Astrocyte (in vitro differentiated cells and primary cell): ENCODE data around the gene WTAP. TPM values are rescaled to one million over a fixed set of nuclear protein-coding genes. Genes with fewer than 3 reads are reported as not detected.
A peak's percentile ranks its signal among the peaks of the same experiment; 100 is the strongest.
"Not testable (repeated sequence)": the region's sequence is repeated elsewhere in the genome, so short reads cannot be mapped to it uniquely, and the experiment has no call there.

Experiments used
- DNase-seq: peaks from one replicate; pipeline ENCODE4 v3.0.0-alpha.2; 2010; ENCODE audit warnings: low read depth
- FAIRE-seq: peaks from 2 replicates; lab custom pipeline; 2011; peaks lifted over from hg19 to GRCh38; lab: Jason Lieb, UNC
- H2AFZ ChIP-seq: 2 replicates; pipeline ENCODE4 v1.6.0; 2012; ENCODE audit warnings: low read depth, low read length, inconsistent platforms
- H3K27ac ChIP-seq: 2 replicates; pipeline ENCODE4 v1.5.1; 2011; ENCODE audit warnings: low read depth, low read length, inconsistent platforms
- H3K27me3 ChIP-seq: 2 replicates; pipeline ENCODE4 v1.6.0; 2011; ENCODE audit warnings: low read length, inconsistent platforms; ENCODE audit not compliant: insufficient read depth
- H3K36me3 ChIP-seq: 2 replicates; pipeline ENCODE4 v1.5.1; 2011; ENCODE audit warnings: low read length, inconsistent platforms; ENCODE audit not compliant: insufficient read depth
- H3K4me1 ChIP-seq: 2 replicates; pipeline ENCODE4 v1.5.1; 2011; ENCODE audit warnings: low read length, inconsistent platforms; ENCODE audit not compliant: insufficient read depth
- H3K4me2 ChIP-seq: 2 replicates; pipeline ENCODE4 v1.6.0; 2012; ENCODE audit warnings: low read length, inconsistent platforms
- H3K4me3 ChIP-seq: 2 replicates; pipeline ENCODE4 v1.5.1; 2011; ENCODE audit warnings: low read depth, mild to moderate bottlenecking, low read length, inconsistent platforms; ENCODE audit not compliant: insufficient read depth
- H3K79me2 ChIP-seq: 2 replicates; pipeline ENCODE4 v1.6.0; 2012; ENCODE audit warnings: mild to moderate bottlenecking, low read length, inconsistent platforms; ENCODE audit not compliant: insufficient read depth
- H3K9ac ChIP-seq: 2 replicates; pipeline ENCODE4 v1.6.0; 2012; ENCODE audit warnings: mild to moderate bottlenecking, low read length, inconsistent platforms
- H3K9me3 ChIP-seq: 2 replicates; pipeline ENCODE4 v1.5.1; 2012; ENCODE audit warnings: low read depth, mild to moderate bottlenecking, low read length, inconsistent platforms; ENCODE audit not compliant: insufficient read depth
- H4K20me1 ChIP-seq: 2 replicates; pipeline ENCODE4 v1.6.0; 2012; ENCODE audit warnings: low read length, inconsistent platforms; ENCODE audit not compliant: insufficient read depth
- H3K27ac Mint-ChIP-seq: one replicate; pipeline ENCODE4 v1.8.0; 2021; ENCODE audit warnings: mild to moderate bottlenecking, mixed read lengths; ENCODE audit not compliant: unreplicated experiment
- H3K27me3 Mint-ChIP-seq: one replicate; pipeline ENCODE4 v1.8.0; 2021; ENCODE audit warnings: low read depth, mixed read lengths; ENCODE audit not compliant: unreplicated experiment
- H3K36me3 Mint-ChIP-seq: one replicate; pipeline ENCODE4 v1.8.0; 2021; ENCODE audit warnings: low read depth, mixed read lengths; ENCODE audit not compliant: unreplicated experiment
- H3K4me1 Mint-ChIP-seq: one replicate; pipeline ENCODE4 v1.8.0; 2021; ENCODE audit warnings: low read depth, mixed read lengths; ENCODE audit not compliant: unreplicated experiment
- H3K4me3 Mint-ChIP-seq: one replicate; pipeline ENCODE4 v1.8.0; 2021; ENCODE audit warnings: mild to moderate bottlenecking, moderate library complexity, mixed read lengths; ENCODE audit not compliant: unreplicated experiment
- H3K9me3 Mint-ChIP-seq: one replicate; pipeline ENCODE4 v1.8.0; 2021; ENCODE audit warnings: mild to moderate bottlenecking, mixed read lengths; ENCODE audit not compliant: unreplicated experiment
- CTCF ChIP-seq: IDR thresholded peaks from 2 replicates; pipeline ENCODE4 v1.5.1; 2011; ENCODE audit warnings: low read depth, mild to moderate bottlenecking, inconsistent platforms, low read length, moderate library complexity; ENCODE audit not compliant: insufficient read depth
- EZH2 ChIP-seq: IDR thresholded peaks from 2 replicates; pipeline ENCODE4 v1.6.1; 2012; ENCODE audit warnings: mild to moderate bottlenecking, low read length, inconsistent platforms; ENCODE audit not compliant: insufficient read depth
- total RNA-seq: library from RNA; stranded (reverse); gene quantifications from 2 replicates; pipeline ENCODE4 v1.2.1, GENCODE V29; 2021

The WTAP gene
- total RNA-seq, 1 donor from 2014 or later, result 93.8 TPM

GRCh38 chr6:159790956-159791598 is 63.8 kb downstream of the WTAP start:
- Mint-ChIP-seq H3K36me3 (peaks cover 11% of the 10 kb centered on the region), H3K27me3 (no peaks in the 10 kb centered on the region), H3K4me3 (peak overlapping the region; percentile 99), H3K4me1 (peaks cover 23% of the 10 kb centered on the region), H3K9me3 (no peaks in the 10 kb centered on the region), H3K27ac (peak overlapping the region; percentile 73)
- TF ChIP-seq CTCF (no peak), EZH2 (no peak)
- H3K36me3 ChIP-seq, result peaks cover 20% of the 10 kb centered on the region
- peak overlapping the region; percentile 81 for H3K27ac ChIP-seq
- H3K9me3 ChIP-seq, result no peaks in the 10 kb centered on the region
- peak overlapping the region; percentile 85 for H3K4me3 ChIP-seq
- peaks cover 79% of the 10 kb centered on the region for H3K79me2 ChIP-seq
- DNase-seq (no peak), FAIRE-seq (no peak)
- no peaks in the 10 kb centered on the region for H3K27me3 ChIP-seq
- H3K9ac ChIP-seq, result peak overlapping the region; percentile 97
- H3K4me1 ChIP-seq, result peaks cover 20% of the 10 kb centered on the region
- H3K4me2 ChIP-seq, result peak overlapping the region; percentile 86
- peaks cover 37% of the 10 kb centered on the region for H4K20me1 ChIP-seq
- peak overlapping the region; percentile 70 for H2AFZ ChIP-seq

- not testable (repeated sequence) for DNase-seq, H3K36me3 Mint-ChIP-seq, FAIRE-seq
Measured at GRCh38 chr6:159794976-159795375, 67.7 kb downstream of the WTAP start.

GRCh38 chr6:159797554-159797953 is 70.2 kb downstream of the WTAP start:
- Histone ChIP-seq H3K27ac (no peak overlapping the region), H3K27me3 (no peaks in the 10 kb centered on the region), H3K4me3 (no peak overlapping the region), H3K9ac (no peak overlapping the region), H3K79me2 (peaks cover 25% of the 10 kb centered on the region), H3K4me2 (no peak overlapping the region), H3K4me1 (peaks cover under 1% of the 10 kb centered on the region), H2AFZ (no peak overlapping the region), H3K9me3 (no peaks in the 10 kb centered on the region), H4K20me1 (peaks cover 10% of the 10 kb centered on the region), H3K36me3 (peaks cover 15% of the 10 kb centered on the region)
- DNase-seq, result no peak
- Mint-ChIP-seq H3K36me3 (peaks cover 8% of the 10 kb centered on the region), H3K9me3 (no peaks in the 10 kb centered on the region), H3K27me3 (no peaks in the 10 kb centered on the region), H3K4me3 (no peak overlapping the region), H3K4me1 (peaks cover 4% of the 10 kb centered on the region), H3K27ac (no peak overlapping the region)
- FAIRE-seq, result no peak
- no peak for TF ChIP-seq EZH2
- TF ChIP-seq CTCF, result no peak

More at GRCh38 chr6:159794976-159795375, 67.7 kb downstream of the WTAP start:
- H3K27me3 Mint-ChIP-seq, H3K4me3 Mint-ChIP-seq, H3K9ac ChIP-seq, H3K9me3 Mint-ChIP-seq, H3K27me3 ChIP-seq, H2AFZ ChIP-seq, H3K27ac ChIP-seq, H3K9me3 ChIP-seq, H3K4me3 ChIP-seq, H3K27ac Mint-ChIP-seq, H3K4me1 ChIP-seq, H3K4me2 ChIP-seq: not testable (repeated sequence)
- H3K4me1 Mint-ChIP-seq, result peaks cover 11% of the 10 kb centered on the region
- peaks cover 16% of the 10 kb centered on the region for H4K20me1 ChIP-seq
- peaks cover 47% of the 10 kb centered on the region for H3K79me2 ChIP-seq
- peaks cover 17% of the 10 kb centered on the region for H3K36me3 ChIP-seq
